SH-SY5Y (cell line): Measurements from ENCODE around the gene EFHD2.

ENCODE experiments used
- GATA2 ChIP-seq: IDR thresholded peaks from 2 replicates; pipeline ENCODE4 v1.6.1; 2011; ENCODE audit warnings: mild to moderate bottlenecking, low read depth, low read length
- GATA3 ChIP-seq: IDR thresholded peaks from 2 replicates; pipeline ENCODE4 v1.6.1; 2011; ENCODE audit warnings: low read depth, mild to moderate bottlenecking, low read length, moderate library complexity

DNA sequence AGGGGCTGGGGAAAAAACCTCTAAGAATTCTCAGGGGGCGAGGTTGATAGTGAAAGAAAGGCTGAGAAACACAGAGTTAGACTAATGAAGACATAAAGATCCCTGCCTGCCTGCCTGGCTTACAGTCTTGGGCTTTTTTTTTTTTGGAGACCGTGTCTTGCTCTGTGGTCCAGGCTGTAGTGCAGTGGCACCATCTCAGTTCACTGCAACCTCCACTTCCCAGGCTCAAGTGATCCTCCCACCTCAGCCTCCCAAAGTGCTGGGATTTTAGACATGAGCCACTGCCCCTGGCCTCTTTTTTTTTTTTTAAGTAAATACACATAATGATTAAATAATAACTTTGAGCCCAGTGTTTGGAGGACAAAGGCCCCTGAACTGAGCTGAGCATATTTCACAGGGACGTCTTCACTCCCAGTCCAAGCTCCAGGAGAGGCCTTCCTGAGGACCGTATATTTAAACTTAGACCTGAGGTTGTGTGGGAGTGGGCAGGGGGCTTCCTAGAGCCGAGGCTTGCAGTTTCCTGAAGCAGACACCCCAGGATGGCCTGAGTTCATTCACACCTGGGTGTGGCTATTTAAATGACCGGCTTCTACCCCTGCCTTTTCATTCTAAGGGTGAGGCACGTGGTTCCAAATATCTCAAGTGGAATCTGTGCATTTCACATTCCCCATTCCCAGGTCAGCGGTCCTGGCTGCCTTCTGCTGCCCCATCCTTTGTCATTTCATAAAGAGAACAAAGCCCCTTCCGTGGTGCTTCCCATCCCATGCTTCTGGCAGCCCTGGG, 16.0 kb upstream of the EFHD2 start:
- TF ChIP-seq GATA2, result no peak
- no peak for TF ChIP-seq GATA3
